ENCODE results near the gene NGB.

DNA sequence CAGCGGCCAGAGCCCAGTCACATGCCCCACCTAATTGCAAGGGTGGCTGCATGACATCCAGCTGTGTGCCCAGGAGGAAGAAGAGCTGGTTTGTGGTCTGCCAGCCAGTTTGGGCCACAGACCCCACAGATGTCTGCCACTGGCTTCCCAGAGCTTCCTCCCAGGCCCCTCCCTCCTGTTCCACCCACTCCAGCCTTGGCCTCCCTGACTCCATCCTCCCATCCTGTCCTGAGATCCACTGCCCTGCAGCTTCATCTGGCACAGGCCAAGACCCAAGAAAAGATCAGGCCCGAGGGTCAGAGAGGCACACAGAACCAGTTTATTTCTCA, 5.9 kb downstream of the NGB start:
- TF ChIP-seq POLR2A (IDR thresholded peaks at IDR 0.05) (no peak), EP300 (IDR thresholded peaks at IDR 0.05) (no peak)
- TF ChIP-seq, protein P1, sequence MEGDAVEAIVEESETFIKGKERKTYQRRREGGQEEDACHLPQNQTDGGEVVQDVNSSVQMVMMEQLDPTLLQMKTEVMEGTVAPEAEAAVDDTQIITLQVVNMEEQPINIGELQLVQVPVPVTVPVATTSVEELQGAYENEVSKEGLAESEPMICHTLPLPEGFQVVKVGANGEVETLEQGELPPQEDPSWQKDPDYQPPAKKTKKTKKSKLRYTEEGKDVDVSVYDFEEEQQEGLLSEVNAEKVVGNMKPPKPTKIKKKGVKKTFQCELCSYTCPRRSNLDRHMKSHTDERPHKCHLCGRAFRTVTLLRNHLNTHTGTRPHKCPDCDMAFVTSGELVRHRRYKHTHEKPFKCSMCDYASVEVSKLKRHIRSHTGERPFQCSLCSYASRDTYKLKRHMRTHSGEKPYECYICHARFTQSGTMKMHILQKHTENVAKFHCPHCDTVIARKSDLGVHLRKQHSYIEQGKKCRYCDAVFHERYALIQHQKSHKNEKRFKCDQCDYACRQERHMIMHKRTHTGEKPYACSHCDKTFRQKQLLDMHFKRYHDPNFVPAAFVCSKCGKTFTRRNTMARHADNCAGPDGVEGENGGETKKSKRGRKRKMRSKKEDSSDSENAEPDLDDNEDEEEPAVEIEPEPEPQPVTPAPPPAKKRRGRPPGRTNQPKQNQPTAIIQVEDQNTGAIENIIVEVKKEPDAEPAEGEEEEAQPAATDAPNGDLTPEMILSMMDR (IDR thresholded peaks at IDR 0.05) = no peak

All from ovary (tissue), 3 donors.